ENCODE data around the gene C4orf50. TPM values are rescaled to one million over a fixed set of nuclear protein-coding genes. Genes with fewer than 3 reads are reported as not detected.

Gene C4orf50
- total RNA-seq, 4 donors from 2014 or later, result 0.14 to 4.9 (median 0.32) TPM; not detected in 1

GRCh38 chr4:5918331-5918985, 99.8 kb downstream of the C4orf50 start:
- Histone ChIP-seq H3K4me3 (no peak overlapping the region), H3K27me3 (peaks cover 7% of the 10 kb centered on the region), H3K36me3 (no peaks in the 10 kb centered on the region), H3K4me1 (no peaks in the 10 kb centered on the region), H3K27ac (no peak overlapping the region), H3K9me3 (no peaks in the 10 kb centered on the region)
- no peak for TF ChIP-seq POLR2A (IDR thresholded peaks at IDR 0.05)
- no peak for TF ChIP-seq POLR2AphosphoS5 (IDR thresholded peaks at IDR 0.05)
- no peak for TF ChIP-seq EP300 (IDR thresholded peaks at IDR 0.05; ENCODE audit: low read depth)
- TF ChIP-seq CTCF (IDR thresholded peaks at IDR 0.05), result no peak
- DNase-seq, result no peak
- 51 to 100% methylated on average over 2 to 8 of the region's 8 CpGs for WGBS, 2 donors (ENCODE audit: low coverage in 1 of 2)
- intact Hi-C loops (cut with DNase I; ENCODE audit: low total_unique reads), result no loop called here
- in situ Hi-C loops (cut with MboI; ENCODE audit: low pct_ligation_motif_present in 1 of 4, low pct_unique_long_range_greater_than_20kb in 1 of 4, low sequenced_read_pairs in 3 of 4), result no loop called here

- no peak for DNase-seq
- no peaks in the 10 kb centered on the region for H3K4me1 ChIP-seq
- no peak overlapping the region for H3K27ac ChIP-seq
- intact Hi-C loops (cut with DNase I; ENCODE audit: low total_unique reads) (no loop called here), in situ Hi-C loops (cut with MboI; ENCODE audit: low pct_ligation_motif_present in 1 of 4, low pct_unique_long_range_greater_than_20kb in 1 of 4, low sequenced_read_pairs in 3 of 4) (no loop called here)
- 64 to 66% methylated on average over 5 to 11 of the region's 11 CpGs for WGBS, 2 donors (ENCODE audit: low coverage in 1 of 2)
- no peak overlapping the region for H3K4me3 ChIP-seq
- no peaks in the 10 kb centered on the region for H3K36me3 ChIP-seq
- no peaks in the 10 kb centered on the region for H3K9me3 ChIP-seq
- peaks cover 7% of the 10 kb centered on the region for H3K27me3 ChIP-seq
- TF ChIP-seq POLR2AphosphoS5 (IDR thresholded peaks at IDR 0.05) (no peak), EP300 (IDR thresholded peaks at IDR 0.05; ENCODE audit: low read depth) (no peak), CTCF (IDR thresholded peaks at IDR 0.05) (no peak), POLR2A (IDR thresholded peaks at IDR 0.05) (no peak)
Measured at GRCh38 chr4:5917672-5918071, 100.6 kb downstream of the C4orf50 start.

GRCh38 chr4:5916229-5916628, 102.0 kb downstream of the C4orf50 start:
- in situ Hi-C loops (cut with MboI; ENCODE audit: low pct_ligation_motif_present in 1 of 4, low pct_unique_long_range_greater_than_20kb in 1 of 4, low sequenced_read_pairs in 3 of 4), result no loop called here

GRCh38 chr4:5913454-5913853, 104.8 kb downstream of the C4orf50 start:
- in situ Hi-C loops (cut with MboI; ENCODE audit: low pct_ligation_motif_present in 1 of 4, low pct_unique_long_range_greater_than_20kb in 1 of 4, low sequenced_read_pairs in 3 of 4), result no loop called here
- 79 to 81% methylated on average over 6 to 7 of the region's 7 CpGs for WGBS, 2 donors (ENCODE audit: low coverage in 1 of 2)
- intact Hi-C loops (cut with DNase I; ENCODE audit: low total_unique reads), result no loop called here

More at GRCh38 chr4:5916229-5916628, 102.0 kb downstream of the C4orf50 start:
- Histone ChIP-seq H3K4me3 (no peak overlapping the region), H3K27me3 (peaks cover 7% of the 10 kb centered on the region), H3K9me3 (no peaks in the 10 kb centered on the region), H3K36me3 (no peaks in the 10 kb centered on the region), H3K27ac (no peak overlapping the region), H3K4me1 (no peaks in the 10 kb centered on the region)
- 40% methylated on average over 3 of the region's 3 CpGs; no CpG with 5 or more reads in 1 of the 2 donors for whole genome bisulfite sequencing, 2 donors (ENCODE audit: low coverage in 1 of 2)
- intact Hi-C loops (cut with DNase I; ENCODE audit: low total_unique reads), result no loop called here
- no peak for DNase-seq
- no peak for TF ChIP-seq POLR2A (IDR thresholded peaks at IDR 0.05)
- TF ChIP-seq POLR2AphosphoS5 (IDR thresholded peaks at IDR 0.05), result no peak
- TF ChIP-seq EP300 (IDR thresholded peaks at IDR 0.05; ENCODE audit: low read depth), result no peak
- TF ChIP-seq CTCF (IDR thresholded peaks at IDR 0.05), result no peak

More at GRCh38 chr4:5913454-5913853, 104.8 kb downstream of the C4orf50 start:
- peaks cover under 1% of the 10 kb centered on the region for H3K27me3 ChIP-seq
- TF ChIP-seq CTCF (IDR thresholded peaks at IDR 0.05) (no peak), EP300 (IDR thresholded peaks at IDR 0.05; ENCODE audit: low read depth) (no peak), POLR2A (IDR thresholded peaks at IDR 0.05) (no peak), POLR2AphosphoS5 (IDR thresholded peaks at IDR 0.05) (no peak)
- no peak overlapping the region for H3K27ac ChIP-seq
- no peaks in the 10 kb centered on the region for H3K9me3 ChIP-seq
- DNase-seq, result no peak
- H3K4me3 ChIP-seq, result no peak overlapping the region
- H3K4me1 ChIP-seq, result no peaks in the 10 kb centered on the region
- H3K36me3 ChIP-seq, result no peaks in the 10 kb centered on the region
